22Rv1 (cell line): ENCODE measurements around the gene TBC1D5.

Experiments
- ZFX ChIP-seq: fragments of 450-650 bp; IDR thresholded peaks from 2 replicates; pipeline ENCODE4 v1.6.1; 2017; ENCODE audit warnings: antibody characterized with exemption, borderline replicate concordance
- TF ChIP-seq, protein P1 (sequence below): fragments of 450-650 bp; IDR thresholded peaks from 2 replicates; pipeline ENCODE4 v1.5.1; 2017; ENCODE audit warnings: mild to moderate bottlenecking

DNA sequence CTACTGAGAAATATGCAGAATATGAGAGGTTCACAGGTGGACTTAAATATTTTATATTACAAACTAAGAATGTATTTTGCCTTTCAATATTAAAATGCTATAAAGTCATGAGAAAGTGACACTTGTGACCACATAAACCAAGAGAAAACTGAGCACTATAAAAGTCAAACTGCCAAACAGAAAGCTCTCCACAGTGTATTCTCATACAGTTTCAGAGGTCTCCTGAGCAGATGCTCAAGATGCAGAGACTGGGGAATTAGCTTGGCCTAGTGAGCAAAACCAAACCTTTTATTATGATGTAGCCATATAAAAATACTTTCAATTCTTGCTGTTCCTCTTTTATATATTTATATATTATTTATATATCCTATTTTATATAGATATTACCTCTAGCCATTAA lies 227.8 kb downstream of the TBC1D5 start:
- TF ChIP-seq, protein P1, sequence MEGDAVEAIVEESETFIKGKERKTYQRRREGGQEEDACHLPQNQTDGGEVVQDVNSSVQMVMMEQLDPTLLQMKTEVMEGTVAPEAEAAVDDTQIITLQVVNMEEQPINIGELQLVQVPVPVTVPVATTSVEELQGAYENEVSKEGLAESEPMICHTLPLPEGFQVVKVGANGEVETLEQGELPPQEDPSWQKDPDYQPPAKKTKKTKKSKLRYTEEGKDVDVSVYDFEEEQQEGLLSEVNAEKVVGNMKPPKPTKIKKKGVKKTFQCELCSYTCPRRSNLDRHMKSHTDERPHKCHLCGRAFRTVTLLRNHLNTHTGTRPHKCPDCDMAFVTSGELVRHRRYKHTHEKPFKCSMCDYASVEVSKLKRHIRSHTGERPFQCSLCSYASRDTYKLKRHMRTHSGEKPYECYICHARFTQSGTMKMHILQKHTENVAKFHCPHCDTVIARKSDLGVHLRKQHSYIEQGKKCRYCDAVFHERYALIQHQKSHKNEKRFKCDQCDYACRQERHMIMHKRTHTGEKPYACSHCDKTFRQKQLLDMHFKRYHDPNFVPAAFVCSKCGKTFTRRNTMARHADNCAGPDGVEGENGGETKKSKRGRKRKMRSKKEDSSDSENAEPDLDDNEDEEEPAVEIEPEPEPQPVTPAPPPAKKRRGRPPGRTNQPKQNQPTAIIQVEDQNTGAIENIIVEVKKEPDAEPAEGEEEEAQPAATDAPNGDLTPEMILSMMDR = no peak
- no peak for TF ChIP-seq ZFX
